Dermis microvascular lymphatic vessel endothelial cell (primary cell): Measurements from ENCODE around the gene PTEN. TPM values are rescaled to one million over a fixed set of nuclear protein-coding genes. Genes with fewer than 3 reads are reported as not detected.

Source experiments
- DNase-seq, 2 donors: peaks; one replicate each; pipeline versions ENCODE4 v3.0.0 to v3.0.0-alpha.2; 2010; ENCODE audit warnings: low read depth in 2 of 2
- total RNA-seq: library from RNA; depleted of rRNA; stranded (reverse); fragments of >200 nt; gene quantifications from 2 replicates; pipeline ENCODE4 v1.2.1, GENCODE V29; 2014

The PTEN gene
- total RNA-seq, 1 donor from 2014 or later: 72.5 TPM

- DNase-seq: no peak
These were observed 110.7 kb downstream of the PTEN start for GRCh38 chr10:87974130-87974529.

GRCh38 chr10:87974769-87975168 is 111.3 kb downstream of the PTEN start:
- DNase-seq: no peak

GRCh38 chr10:87976101-87976743 is 112.8 kb downstream of the PTEN start:
- DNase-seq: peak in 1 of 2 donors; percentile 3

- DNase-seq: no peak
These were observed 114.7 kb downstream of the PTEN start for GRCh38 chr10:87978166-87978565.

GRCh38 chr10:87979847-87980246 is 116.4 kb downstream of the PTEN start:
- no peak for DNase-seq

GRCh38 chr10:87983716-87984115 is 120.3 kb downstream of the PTEN start:
- DNase-seq: no peak

- DNase-seq: no peak
These were observed 123.8 kb downstream of the PTEN start for GRCh38 chr10:87987206-87987605.

- DNase-seq: no peak
These were observed 128.5 kb downstream of the PTEN start for GRCh38 chr10:87991946-87992345.

GRCh38 chr10:88004451-88004850 is 141.0 kb downstream of the PTEN start:
- DNase-seq: no peak

- no peak for DNase-seq
These were observed 142.8 kb downstream of the PTEN start for GRCh38 chr10:88006261-88006660.

GRCh38 chr10:88008866-88009470 is 145.5 kb downstream of the PTEN start:
- no peak for DNase-seq

GRCh38 chr10:88012641-88013040 is 149.2 kb downstream of the PTEN start:
- no peak for DNase-seq

- DNase-seq: no peak
These were observed 154.4 kb downstream of the PTEN start for GRCh38 chr10:88017781-88018180.

- DNase-seq: no peak
These were observed 156.3 kb downstream of the PTEN start for GRCh38 chr10:88019753-88020152.

Other genes with a start within 250 kb of the PTEN start
- 52.6 and 102 TPM in 2 replicates for gene PAPSS2, start 203.7 kb upstream of the PTEN start, total RNA-seq
- gene ATAD1, start 45.4 kb upstream of the PTEN start, total RNA-seq: 16.0 and 21.1 TPM in 2 replicates
- 0.13 and 0.26 TPM in 2 replicates for gene KLLN, start 92 bp upstream of the PTEN start, total RNA-seq